Diencephalon (tissue), 1 donor: ENCODE data around the gene FUBP1. TPM values are rescaled to one million over a fixed set of nuclear protein-coding genes. Genes with fewer than 3 reads are reported as not detected.

ENCODE experiments used
- small RNA-seq: library from RNA; depleted of rRNA; stranded (forward); fragments of <200 nt; gene quantifications from one replicate; pipeline ENCODE3, GENCODE V24; 2014
- total RNA-seq: library from RNA; depleted of rRNA; stranded (reverse); fragments of >200 nt; gene quantifications from one replicate; pipeline ENCODE4 v1.2.3, GENCODE V29; 2014

The FUBP1 gene
- 263 TPM for total RNA-seq

GRCh38 chr1:77978969-77979876, at the start of gene FUBP1:
TSS of gene FUBP1 (minus strand) at chr1:77979072. CDS start at chr1:77979004, 68 bp downstream.

GRCh38 chr1:78004719-78005447, 26.0 kb upstream of the FUBP1 start, which contains the start of gene DNAJB4:
TSS of gene DNAJB4 (plus strand) at chr1:78004939. CDS start at chr1:78005111, 172 bp downstream.

Small RNAs within 50 kb of the gene (small RNA-seq; reads per million reads assigned to genes)
- gene AC103591.3: 1.9 reads per million, percentile 86 among the genes with 10 or more reads in this experiment

Other genes with a start within 250 kb of the FUBP1 start
- 189 TPM for gene USP33, start 219.2 kb downstream of the FUBP1 start, total RNA-seq
- gene MIGA1, start 199.4 kb downstream of the FUBP1 start, total RNA-seq: 31.8 TPM
- gene NEXN, start 90.4 kb downstream of the FUBP1 start, total RNA-seq: 1.2 TPM
- gene DNAJB4, start 25.9 kb upstream of the FUBP1 start, total RNA-seq: 61.4 TPM
- 0.46 TPM for gene GIPC2, start 66.9 kb upstream of the FUBP1 start, total RNA-seq